Mucosa of descending colon (tissue), 3 donors: ENCODE data around the gene EFEMP2. TPM values are rescaled to one million over a fixed set of nuclear protein-coding genes. Genes with fewer than 3 reads are reported as not detected.

Experiments
- ATAC-seq: fragments of 200-7000 bp; cut with Tn5 transposase; one replicate; pipeline ENCODE4 v1.9.1; 2020; ENCODE audit warnings: mild to moderate bottlenecking, moderate library complexity
- DNase-seq, 3 donors: peaks; one replicate each; pipeline ENCODE4 v3.0.0-alpha.2; 2020
- H3K36me3 ChIP-seq: fragments of 200-600 bp; one replicate; pipeline ENCODE4 v1.8.0; 2021; ENCODE audit warnings: low read depth, mild to moderate bottlenecking
- H3K4me1 ChIP-seq: fragments of 200-600 bp; one replicate; pipeline ENCODE4 v1.8.0; 2021; ENCODE audit warnings: low read depth, mild to moderate bottlenecking
- H3K4me3 ChIP-seq: fragments of 200-600 bp; one replicate; pipeline ENCODE4 v1.8.0; 2021; ENCODE audit warnings: mild to moderate bottlenecking
- H3K9me3 ChIP-seq: fragments of 200-600 bp; one replicate; pipeline ENCODE4 v1.8.0; 2021; ENCODE audit warnings: mild to moderate bottlenecking
- intact Hi-C, 2 donors: fragments of 100-400 bp; cut with DNase I in 1 of 2; cut with micrococcal nuclease in 1 of 2; formaldehyde crosslinking; loops; one replicate each; pipeline versions ENCODE4 v1.11.0 to v1.11.1; 2022; cut with DNase I, micrococcal nuclease
- total RNA-seq, 3 donors: library from RNA; stranded (reverse); fragmentation: NEBNext Ultra II Directional in 2 of 3; extraction: Animal tissue kit (Norgen Biotek cat#: 25700) in 2 of 3; gene quantifications; one replicate each; pipeline versions ENCODE4 v1.2.1 to v1.2.4, GENCODE V29; 2021 to 2023
- TF ChIP-seq, protein P1 (sequence below): fragments of 200-600 bp; IDR thresholded peaks from one replicate; pipeline ENCODE4 v1.8.0; 2022; ENCODE audit warnings: antibody characterized with exemption, mild to moderate bottlenecking
- donor health status: DM: no; HTN: no; CAD: no; lungs with moderate emphysema.
- donor health status: DM: no; HTN: no; CAD: no.
- donor health status: DM: no; HTN: yes; CAD: no.

Gene EFEMP2
- total RNA-seq, 3 donors from 2014 or later: 11.7 to 67.0 (median 15.3) TPM

DNA sequence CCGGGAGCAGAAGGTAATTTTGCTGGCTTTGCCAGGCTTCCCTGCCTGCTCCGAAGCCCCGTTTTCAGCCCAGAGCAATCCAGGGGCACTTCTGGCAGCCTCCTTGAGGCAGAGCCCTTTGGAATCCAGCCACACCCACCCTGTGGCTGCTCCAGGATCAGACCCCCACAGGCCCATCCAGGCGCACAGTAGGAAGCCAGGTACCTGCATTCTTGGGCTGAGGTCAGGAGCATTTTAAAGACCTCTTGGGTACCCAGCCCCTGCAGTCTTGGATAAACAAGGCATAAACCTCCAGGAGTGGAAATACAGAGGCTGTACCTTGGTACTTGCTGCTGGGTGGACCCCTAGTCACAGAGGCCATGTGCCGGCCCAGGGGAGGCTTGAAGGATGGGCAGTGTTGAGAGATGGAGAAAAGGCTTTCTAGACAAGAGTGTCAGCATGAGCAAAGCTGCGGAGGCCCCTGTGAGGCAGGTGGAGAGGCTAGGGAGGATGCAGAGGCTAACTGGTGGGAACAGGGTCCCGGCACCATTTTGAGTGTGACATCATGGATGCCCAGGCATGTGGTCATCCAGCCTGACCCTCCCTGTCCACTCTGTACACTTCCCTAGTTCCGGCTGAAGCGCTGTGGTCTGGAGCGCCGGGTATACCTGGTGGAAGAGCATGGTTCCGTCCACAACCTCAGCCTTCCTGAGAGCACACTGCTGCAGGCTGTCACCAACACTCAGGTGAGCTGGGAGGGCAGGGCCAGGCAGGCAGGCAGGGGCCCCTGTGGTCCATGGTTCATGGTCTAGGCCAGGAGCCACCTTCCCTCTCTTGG, 8.5 kb downstream of the EFEMP2 start:
- Histone ChIP-seq H3K36me3 (peaks cover 4% of the 10 kb centered on the region), H3K4me1 (peaks cover 15% of the 10 kb centered on the region)
- intact Hi-C loops: no loop called here

DNA sequence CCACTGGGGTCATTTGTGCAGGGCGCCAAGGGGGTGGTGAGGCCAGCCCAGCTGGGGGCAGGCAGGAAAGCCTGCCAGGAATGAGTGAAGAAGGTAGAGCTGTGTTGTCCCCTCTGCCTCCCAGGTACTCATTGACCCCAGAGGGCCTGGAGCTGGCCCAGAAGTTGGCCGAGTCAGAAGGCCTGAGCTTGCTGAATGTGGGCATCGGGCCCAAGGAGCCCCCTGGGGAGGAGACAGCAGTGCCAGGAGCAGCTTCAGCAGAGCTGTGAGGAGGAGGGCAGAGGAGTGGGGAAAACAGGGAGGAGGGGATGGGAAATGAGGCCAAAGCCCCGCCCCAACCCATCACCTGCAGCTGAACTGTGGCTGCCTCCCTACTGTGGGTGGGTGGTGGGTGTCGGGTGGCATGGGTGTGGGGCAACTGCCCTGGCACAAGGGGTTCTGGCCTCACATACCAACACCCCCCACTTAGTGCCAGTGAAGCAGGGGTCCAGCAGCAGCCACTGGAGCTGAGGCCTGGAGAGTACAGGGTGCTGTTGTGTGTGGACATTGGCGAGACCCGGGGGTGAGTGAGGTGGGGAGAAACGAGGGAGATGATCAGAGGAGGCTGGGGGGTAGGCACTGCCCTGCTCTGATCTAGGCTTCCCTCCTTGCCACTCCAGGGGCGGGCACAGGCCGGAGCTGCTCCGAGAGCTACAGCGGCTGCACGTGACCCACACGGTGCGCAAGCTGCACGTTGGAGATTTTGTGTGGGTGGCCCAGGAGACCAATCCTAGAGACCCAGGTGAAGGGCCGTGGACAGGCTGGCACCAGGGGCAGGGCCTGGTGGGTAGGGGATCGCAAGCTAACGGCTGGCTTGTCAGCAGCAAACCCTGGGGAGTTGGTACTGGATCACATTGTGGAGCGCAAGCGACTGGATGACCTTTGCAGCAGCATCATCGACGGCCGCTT, 9.4 kb downstream of the EFEMP2 start:
- peaks cover 5% of the 10 kb centered on the region for H3K36me3 ChIP-seq
- H3K9me3 ChIP-seq: no peaks in the 10 kb centered on the region
- TF ChIP-seq, protein P1, sequence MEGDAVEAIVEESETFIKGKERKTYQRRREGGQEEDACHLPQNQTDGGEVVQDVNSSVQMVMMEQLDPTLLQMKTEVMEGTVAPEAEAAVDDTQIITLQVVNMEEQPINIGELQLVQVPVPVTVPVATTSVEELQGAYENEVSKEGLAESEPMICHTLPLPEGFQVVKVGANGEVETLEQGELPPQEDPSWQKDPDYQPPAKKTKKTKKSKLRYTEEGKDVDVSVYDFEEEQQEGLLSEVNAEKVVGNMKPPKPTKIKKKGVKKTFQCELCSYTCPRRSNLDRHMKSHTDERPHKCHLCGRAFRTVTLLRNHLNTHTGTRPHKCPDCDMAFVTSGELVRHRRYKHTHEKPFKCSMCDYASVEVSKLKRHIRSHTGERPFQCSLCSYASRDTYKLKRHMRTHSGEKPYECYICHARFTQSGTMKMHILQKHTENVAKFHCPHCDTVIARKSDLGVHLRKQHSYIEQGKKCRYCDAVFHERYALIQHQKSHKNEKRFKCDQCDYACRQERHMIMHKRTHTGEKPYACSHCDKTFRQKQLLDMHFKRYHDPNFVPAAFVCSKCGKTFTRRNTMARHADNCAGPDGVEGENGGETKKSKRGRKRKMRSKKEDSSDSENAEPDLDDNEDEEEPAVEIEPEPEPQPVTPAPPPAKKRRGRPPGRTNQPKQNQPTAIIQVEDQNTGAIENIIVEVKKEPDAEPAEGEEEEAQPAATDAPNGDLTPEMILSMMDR: no peak
- intact Hi-C loops: no loop called here
- no peak overlapping the region for H3K4me3 ChIP-seq
- peak in 2 of 3 donors; percentile 32 to 56 for DNase-seq
- no peak for ATAC-seq
- peaks cover 15% of the 10 kb centered on the region for H3K4me1 ChIP-seq

More for the DNA sequence above, 8.5 kb downstream of the EFEMP2 start:
- TF ChIP-seq, protein P1: no peak
- DNase-seq: peak in 1 of 3 donors; percentile 52
- ATAC-seq: no peak
- Histone ChIP-seq H3K4me3 (no peak overlapping the region), H3K9me3 (no peaks in the 10 kb centered on the region)

DNA sequence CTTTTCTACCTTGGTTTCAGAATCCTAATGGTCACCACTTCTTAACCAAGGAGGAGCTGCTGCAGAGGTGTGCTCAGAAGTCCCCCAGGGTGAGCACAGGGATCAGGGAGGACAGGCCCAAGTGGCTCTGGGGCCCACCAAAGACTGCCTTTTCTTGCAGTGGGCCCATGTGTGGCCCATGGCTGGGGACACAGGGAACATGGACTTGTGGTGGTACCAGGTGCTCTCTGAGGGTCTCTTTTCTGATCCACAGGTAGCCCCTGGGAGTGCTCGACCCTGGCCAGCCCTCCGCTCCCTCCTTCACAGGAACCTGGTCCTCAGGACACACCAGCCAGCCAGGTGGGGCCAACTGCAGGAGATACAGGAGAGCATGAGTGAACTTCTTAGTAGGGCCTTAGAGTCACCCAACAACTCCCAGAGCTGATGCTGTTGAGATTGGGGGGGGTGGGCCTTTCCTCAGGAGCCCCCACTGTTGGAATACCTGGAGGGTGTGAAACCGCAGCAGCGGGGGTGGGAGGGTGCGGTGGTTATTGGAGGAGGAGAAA, 10.3 kb downstream of the EFEMP2 start:
- Histone ChIP-seq H3K4me3 (no peak overlapping the region), H3K4me1 (peaks cover 15% of the 10 kb centered on the region), H3K9me3 (no peaks in the 10 kb centered on the region), H3K36me3 (peaks cover 8% of the 10 kb centered on the region)
- intact Hi-C loops: no loop called here
- ATAC-seq (no peak), DNase-seq (peak in 2 of 3 donors; percentile 38 to 55)
- TF ChIP-seq, protein P1: no peak

DNA sequence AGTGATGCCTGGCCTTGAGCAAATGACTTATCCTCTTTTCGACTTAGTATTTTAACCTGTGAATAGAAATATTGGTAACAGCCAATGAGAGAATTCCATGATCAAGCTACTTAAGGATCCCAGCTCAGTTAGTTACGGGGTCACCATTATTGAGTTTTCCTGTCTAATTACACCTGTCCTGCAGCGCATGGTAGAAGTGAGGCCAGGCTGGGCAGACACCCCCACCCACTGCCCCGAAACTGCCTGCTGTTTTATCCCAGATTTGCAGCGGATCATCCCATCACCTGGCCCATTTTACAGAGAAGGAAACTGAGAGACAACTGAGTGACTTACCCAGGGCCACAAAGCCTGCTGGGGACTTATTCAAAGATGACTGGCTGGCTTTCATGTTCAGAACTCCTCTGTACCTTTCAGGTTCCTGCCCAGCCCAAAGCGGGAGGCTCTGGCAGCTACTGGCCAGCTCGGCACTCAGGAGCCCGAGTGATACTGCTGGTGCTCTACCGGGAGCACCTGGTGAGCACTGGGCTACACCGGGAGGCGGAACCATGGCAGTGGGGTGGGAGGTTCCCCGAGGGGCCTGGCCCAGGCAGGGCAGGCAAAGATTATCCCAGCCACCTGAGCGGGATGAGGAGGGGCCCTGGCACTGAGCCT, 10.9 kb downstream of the EFEMP2 start:
- Histone ChIP-seq H3K4me1 (peaks cover 15% of the 10 kb centered on the region), H3K36me3 (peaks cover 8% of the 10 kb centered on the region), H3K4me3 (no peak overlapping the region), H3K9me3 (no peaks in the 10 kb centered on the region)
- DNase-seq (peak in 2 of 3 donors; percentile 45 to 67), ATAC-seq (no peak)
- intact Hi-C loops: no loop called here
- TF ChIP-seq, protein P1: no peak

DNA sequence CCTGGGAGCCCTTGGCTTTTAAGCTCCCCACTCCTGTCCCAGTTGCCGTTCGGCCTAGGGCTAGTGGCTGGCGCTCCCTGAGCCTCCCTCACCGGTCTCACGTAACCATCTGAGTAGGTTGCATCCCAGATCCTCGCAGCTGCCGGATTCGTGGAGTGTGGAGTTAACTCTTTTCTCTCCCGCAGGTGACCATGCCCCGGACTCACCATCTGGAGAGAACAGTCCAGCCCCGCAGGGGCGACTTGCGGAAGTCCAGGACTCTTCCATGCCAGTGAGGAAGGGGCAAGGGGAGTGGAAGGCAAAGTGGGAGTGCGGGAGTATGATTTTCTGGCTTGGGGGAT, 11.5 kb downstream of the EFEMP2 start:
- DNase-seq (peak in 2 of 3 donors; percentile 48 to 66), ATAC-seq (no peak)
- Histone ChIP-seq H3K4me3 (peak overlapping the region; percentile 57), H3K4me1 (peaks cover 20% of the 10 kb centered on the region), H3K9me3 (no peaks in the 10 kb centered on the region), H3K36me3 (peaks cover 8% of the 10 kb centered on the region)
- intact Hi-C loops: no loop called here
- TF ChIP-seq, protein P1: no peak
